Dendritic cell treated with granulocyte-macrophage colony-stimulating factor and Interleukin-4, amounts not matched to agents 40 ng/mL and 50 ng/mL, for 4 days (primary cell): ENCODE measurements around the gene EVA1A.

Experiments used
- H3K27ac Mint-ChIP-seq: one replicate; pipeline ENCODE4 v1.8.0; 2022; ENCODE audit warnings: mild to moderate bottlenecking, mixed read lengths
- H3K27me3 Mint-ChIP-seq: one replicate; pipeline ENCODE4 v1.8.0; 2022; ENCODE audit warnings: mild to moderate bottlenecking, mixed read lengths
- H3K36me3 Mint-ChIP-seq: one replicate; pipeline ENCODE4 v1.8.0; 2022; ENCODE audit warnings: low read depth, mixed read lengths
- H3K4me1 Mint-ChIP-seq: one replicate; pipeline ENCODE4 v1.8.0; 2022; ENCODE audit warnings: low read depth, mixed read lengths
- H3K4me3 Mint-ChIP-seq: one replicate; pipeline ENCODE4 v1.8.0; 2022; ENCODE audit warnings: mild to moderate bottlenecking, moderate library complexity, mixed read lengths
- H3K9me3 Mint-ChIP-seq: one replicate; pipeline ENCODE4 v1.8.0; 2022; ENCODE audit warnings: mixed read lengths
- intact Hi-C: fragments of 100-400 bp; cut with micrococcal nuclease; formaldehyde crosslinking; loops from one replicate; pipeline ENCODE4 v1.15.0; 2022

The EVA1A gene

GRCh38 chr2:75598589-75599155 lies 37.9 kb upstream of the EVA1A start:
- no peaks in the 10 kb centered on the region for H3K9me3 Mint-ChIP-seq

GRCh38 chr2:75597949-75598348 lies 37.2 kb upstream of the EVA1A start:
- peaks cover 2% of the 10 kb centered on the region for H3K27me3 Mint-ChIP-seq
- H3K4me3 Mint-ChIP-seq, result no peak overlapping the region
- H3K9me3 Mint-ChIP-seq, result no peaks in the 10 kb centered on the region
- no peaks in the 10 kb centered on the region for H3K36me3 Mint-ChIP-seq
- intact Hi-C loops, result no loop called here
- no peaks in the 10 kb centered on the region for H3K4me1 Mint-ChIP-seq
- no peak overlapping the region for H3K27ac Mint-ChIP-seq

More at GRCh38 chr2:75598589-75599155, 37.9 kb upstream of the EVA1A start:
- Mint-ChIP-seq H3K4me3 (no peak overlapping the region), H3K27me3 (peaks cover 2% of the 10 kb centered on the region), H3K4me1 (no peaks in the 10 kb centered on the region), H3K27ac (no peak overlapping the region), H3K36me3 (no peaks in the 10 kb centered on the region)
- intact Hi-C loops, result no loop called here

- Mint-ChIP-seq H3K36me3 (no peaks in the 10 kb centered on the region), H3K9me3 (no peaks in the 10 kb centered on the region), H3K4me3 (no peak overlapping the region), H3K27ac (no peak overlapping the region), H3K4me1 (no peaks in the 10 kb centered on the region), H3K27me3 (peaks cover 2% of the 10 kb centered on the region)
- intact Hi-C loops, result no loop called here
Measured at GRCh38 chr2:75596784-75597183, 36.0 kb upstream of the EVA1A start.

GRCh38 chr2:75595541-75596395 lies 35.0 kb upstream of the EVA1A start:
- Mint-ChIP-seq H3K9me3 (no peaks in the 10 kb centered on the region), H3K4me3 (no peak overlapping the region), H3K36me3 (no peaks in the 10 kb centered on the region), H3K4me1 (no peaks in the 10 kb centered on the region), H3K27ac (no peak overlapping the region), H3K27me3 (no peaks in the 10 kb centered on the region)
- intact Hi-C loops, result no loop called here

- H3K27me3 Mint-ChIP-seq, result no peaks in the 10 kb centered on the region
- no peak overlapping the region for H3K4me3 Mint-ChIP-seq
- intact Hi-C loops, result no loop called here
- no peaks in the 10 kb centered on the region for H3K4me1 Mint-ChIP-seq
- H3K9me3 Mint-ChIP-seq, result no peaks in the 10 kb centered on the region
- H3K27ac Mint-ChIP-seq, result no peak overlapping the region
- H3K36me3 Mint-ChIP-seq, result no peaks in the 10 kb centered on the region
Measured at GRCh38 chr2:75594596-75594995, 33.9 kb upstream of the EVA1A start.

- Mint-ChIP-seq H3K27me3 (no peaks in the 10 kb centered on the region), H3K36me3 (no peaks in the 10 kb centered on the region), H3K4me3 (no peak overlapping the region), H3K9me3 (no peaks in the 10 kb centered on the region), H3K27ac (no peak overlapping the region), H3K4me1 (no peaks in the 10 kb centered on the region)
- intact Hi-C loops, result no loop called here
Measured at GRCh38 chr2:75592888-75593287, 32.1 kb upstream of the EVA1A start.

GRCh38 chr2:75592030-75592429 lies 31.3 kb upstream of the EVA1A start:
- no peaks in the 10 kb centered on the region for H3K36me3 Mint-ChIP-seq
- H3K27ac Mint-ChIP-seq, result no peak overlapping the region
- no peak overlapping the region for H3K4me3 Mint-ChIP-seq

GRCh38 chr2:75589391-75590105 lies 28.8 kb upstream of the EVA1A start:
- Mint-ChIP-seq H3K4me3 (no peak overlapping the region), H3K36me3 (no peaks in the 10 kb centered on the region), H3K27me3 (no peaks in the 10 kb centered on the region), H3K27ac (no peak overlapping the region), H3K9me3 (no peaks in the 10 kb centered on the region), H3K4me1 (no peaks in the 10 kb centered on the region)
- intact Hi-C loops, result no loop called here

More at GRCh38 chr2:75592030-75592429, 31.3 kb upstream of the EVA1A start:
- H3K9me3 Mint-ChIP-seq, result no peaks in the 10 kb centered on the region
- no peaks in the 10 kb centered on the region for H3K27me3 Mint-ChIP-seq
- no peaks in the 10 kb centered on the region for H3K4me1 Mint-ChIP-seq
- intact Hi-C loops, result no loop called here

GRCh38 chr2:75587954-75588587 lies 27.3 kb upstream of the EVA1A start:
- Mint-ChIP-seq H3K36me3 (no peaks in the 10 kb centered on the region), H3K27ac (no peak overlapping the region), H3K4me3 (no peak overlapping the region), H3K4me1 (no peaks in the 10 kb centered on the region), H3K9me3 (no peaks in the 10 kb centered on the region), H3K27me3 (no peaks in the 10 kb centered on the region)
- intact Hi-C loops, result no loop called here

- no peaks in the 10 kb centered on the region for H3K36me3 Mint-ChIP-seq
- H3K27me3 Mint-ChIP-seq, result no peaks in the 10 kb centered on the region
- H3K4me1 Mint-ChIP-seq, result no peaks in the 10 kb centered on the region
- no peak overlapping the region for H3K4me3 Mint-ChIP-seq
- H3K9me3 Mint-ChIP-seq, result no peaks in the 10 kb centered on the region
- intact Hi-C loops, result no loop called here
- no peak overlapping the region for H3K27ac Mint-ChIP-seq
Measured at GRCh38 chr2:75586971-75587370, 26.2 kb upstream of the EVA1A start.

GRCh38 chr2:75582840-75583239 lies 22.1 kb upstream of the EVA1A start:
- Mint-ChIP-seq H3K9me3 (no peaks in the 10 kb centered on the region), H3K27me3 (peaks cover 2% of the 10 kb centered on the region), H3K4me3 (no peak overlapping the region), H3K27ac (no peak overlapping the region), H3K4me1 (no peaks in the 10 kb centered on the region), H3K36me3 (no peaks in the 10 kb centered on the region)
- intact Hi-C loops, result no loop called here

- H3K27ac Mint-ChIP-seq, result no peak overlapping the region
- H3K4me1 Mint-ChIP-seq, result no peaks in the 10 kb centered on the region
- peaks cover 3% of the 10 kb centered on the region for H3K27me3 Mint-ChIP-seq
- intact Hi-C loops, result no loop called here
- H3K36me3 Mint-ChIP-seq, result no peaks in the 10 kb centered on the region
- no peak overlapping the region for H3K4me3 Mint-ChIP-seq
- no peaks in the 10 kb centered on the region for H3K9me3 Mint-ChIP-seq
Measured at GRCh38 chr2:75580606-75581005, 19.9 kb upstream of the EVA1A start.

GRCh38 chr2:75580156-75580555 lies 19.4 kb upstream of the EVA1A start:
- no peaks in the 10 kb centered on the region for H3K9me3 Mint-ChIP-seq
- no peaks in the 10 kb centered on the region for H3K4me1 Mint-ChIP-seq
- no peaks in the 10 kb centered on the region for H3K36me3 Mint-ChIP-seq
- H3K4me3 Mint-ChIP-seq, result no peak overlapping the region
- H3K27ac Mint-ChIP-seq, result no peak overlapping the region
- peaks cover 3% of the 10 kb centered on the region for H3K27me3 Mint-ChIP-seq
- intact Hi-C loops, result no loop called here

- Mint-ChIP-seq H3K36me3 (no peaks in the 10 kb centered on the region), H3K27ac (no peak overlapping the region), H3K9me3 (no peaks in the 10 kb centered on the region), H3K27me3 (peaks cover 3% of the 10 kb centered on the region), H3K4me3 (no peak overlapping the region), H3K4me1 (no peaks in the 10 kb centered on the region)
- intact Hi-C loops, result no loop called here
Measured at GRCh38 chr2:75579186-75579585, 18.4 kb upstream of the EVA1A start.
